CD4-positive, alpha-beta T cell treated with Interleukin-6 for 4 hours (primary cell): Measurements from ENCODE around the gene ASB16.

Experiments used
- DNase-seq: peaks from one replicate; pipeline ENCODE4 v3.0.0-alpha.2; 2020; ENCODE audit warnings: mixed read lengths

The ASB16 gene

GRCh38 chr17:44191369-44191768 lies 20.9 kb downstream of the ASB16 start:
- DNase-seq, result no peak

- DNase-seq, result no peak
Observed at GRCh38 chr17:44191941-44192496, 21.5 kb downstream of the ASB16 start.

GRCh38 chr17:44192750-44193149 lies 22.2 kb downstream of the ASB16 start:
- no peak for DNase-seq

GRCh38 chr17:44193326-44194084 lies 23.0 kb downstream of the ASB16 start:
- no peak for DNase-seq

- no peak for DNase-seq
Observed at GRCh38 chr17:44197107-44197506, 26.6 kb downstream of the ASB16 start.

- peak; percentile 72 for DNase-seq
Observed at GRCh38 chr17:44197980-44198720, 27.6 kb downstream of the ASB16 start.

- DNase-seq, result peak; percentile 81
Observed at GRCh38 chr17:44198721-44199552, 28.4 kb downstream of the ASB16 start.

DNA sequence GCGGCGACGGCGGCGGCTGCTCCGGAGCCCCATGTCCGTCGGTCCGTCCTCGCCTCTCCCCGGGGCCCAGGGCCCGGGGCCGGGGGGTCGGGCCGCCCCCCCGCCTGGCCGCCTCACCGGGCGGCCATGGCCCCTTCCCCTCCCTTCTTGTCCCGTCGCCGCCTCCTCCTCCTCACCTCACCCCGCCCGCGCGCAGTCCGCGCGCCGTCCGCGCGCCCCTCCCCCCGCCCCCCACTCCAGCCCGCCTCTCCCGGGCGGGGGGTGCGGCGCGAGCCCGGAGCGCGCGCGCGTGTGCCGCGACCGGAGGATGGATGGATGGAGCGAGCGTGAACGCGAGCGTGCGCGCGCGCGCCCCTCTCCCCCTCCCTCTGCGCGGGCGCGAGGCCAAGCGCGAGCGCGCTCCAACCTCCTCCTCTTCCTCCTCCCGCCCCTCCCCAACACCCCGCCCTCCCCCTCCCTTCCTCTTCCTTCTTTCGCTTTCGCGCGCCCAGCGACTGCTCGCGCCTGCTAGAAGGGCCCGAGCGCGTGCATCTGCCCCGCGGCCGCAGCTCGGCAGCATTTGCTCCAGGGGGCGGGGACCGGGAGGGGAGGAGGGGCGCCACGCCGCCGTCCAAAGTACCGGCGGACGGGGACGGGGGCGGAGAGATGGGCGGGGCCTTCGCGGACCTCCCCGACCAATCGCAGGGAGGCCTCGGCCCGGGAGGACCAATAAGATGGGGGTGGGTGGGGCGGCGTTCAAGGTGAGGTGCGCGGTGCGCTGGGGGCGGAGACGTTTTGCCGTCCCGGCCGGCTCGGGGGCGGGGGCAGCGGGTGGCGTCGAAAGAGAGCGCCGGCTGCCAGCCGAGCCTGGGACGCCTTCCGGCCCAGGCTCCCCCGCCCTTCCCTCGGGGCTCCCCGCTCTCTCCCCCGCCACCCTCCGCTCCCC lies 29.3 kb downstream of the ASB16 start, which contains the start of gene ATXN7L3:
ATXN7L3 (minus strand) TSS at position 332 of the 925 bp plus-strand sequence. CDS start 1,814 bp downstream, outside the sequence.
- peak; percentile 100 for DNase-seq

GRCh38 chr17:44200478-44201155 lies 30.1 kb downstream of the ASB16 start:
- DNase-seq, result peak; percentile 24

DNA sequence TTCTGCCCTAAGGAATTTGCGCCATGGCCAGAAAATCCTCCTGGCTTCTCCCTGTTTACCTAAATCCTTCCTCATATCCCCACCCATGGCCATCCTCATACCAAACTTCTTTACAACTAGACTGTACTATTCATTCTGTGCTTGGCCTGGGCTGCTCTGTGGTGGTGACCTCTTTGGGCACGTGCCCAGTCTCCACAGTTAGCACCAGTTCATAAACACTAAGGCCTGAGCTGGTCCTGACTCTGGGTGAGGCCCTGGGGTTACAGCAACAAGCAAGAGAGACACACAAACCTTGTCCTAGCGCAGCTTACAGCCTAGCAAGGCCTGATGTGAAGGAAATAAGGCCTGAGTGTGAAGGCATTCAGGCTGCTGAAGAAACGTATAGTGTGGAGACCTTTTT lies 32.3 kb downstream of the ASB16 start:
- DNase-seq, result no peak

GRCh38 chr17:44203731-44204440 lies 33.4 kb downstream of the ASB16 start:
- DNase-seq, result peak; percentile 57

DNA sequence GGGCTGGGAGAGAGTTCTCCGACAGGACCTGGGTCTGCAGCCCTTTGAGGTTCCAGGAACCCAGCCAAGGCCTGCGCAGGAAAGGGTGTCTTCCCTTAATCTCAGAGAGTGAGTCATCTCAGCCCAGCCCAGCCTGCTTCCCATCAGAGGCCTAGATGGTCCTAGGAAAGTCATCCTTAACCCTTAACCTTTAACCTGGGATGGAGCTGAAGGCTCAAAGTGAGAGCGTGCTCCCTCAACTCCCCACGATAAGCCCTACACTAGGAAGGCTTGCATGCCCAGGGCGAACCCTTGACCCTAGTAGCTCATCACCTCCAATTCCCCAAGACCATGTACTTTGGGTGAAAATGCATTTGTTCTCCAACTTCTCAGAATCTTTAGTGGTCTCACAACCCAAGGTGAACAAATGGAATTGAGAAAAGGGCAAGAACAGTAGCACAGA lies 34.0 kb downstream of the ASB16 start:
- DNase-seq, result no peak

DNA sequence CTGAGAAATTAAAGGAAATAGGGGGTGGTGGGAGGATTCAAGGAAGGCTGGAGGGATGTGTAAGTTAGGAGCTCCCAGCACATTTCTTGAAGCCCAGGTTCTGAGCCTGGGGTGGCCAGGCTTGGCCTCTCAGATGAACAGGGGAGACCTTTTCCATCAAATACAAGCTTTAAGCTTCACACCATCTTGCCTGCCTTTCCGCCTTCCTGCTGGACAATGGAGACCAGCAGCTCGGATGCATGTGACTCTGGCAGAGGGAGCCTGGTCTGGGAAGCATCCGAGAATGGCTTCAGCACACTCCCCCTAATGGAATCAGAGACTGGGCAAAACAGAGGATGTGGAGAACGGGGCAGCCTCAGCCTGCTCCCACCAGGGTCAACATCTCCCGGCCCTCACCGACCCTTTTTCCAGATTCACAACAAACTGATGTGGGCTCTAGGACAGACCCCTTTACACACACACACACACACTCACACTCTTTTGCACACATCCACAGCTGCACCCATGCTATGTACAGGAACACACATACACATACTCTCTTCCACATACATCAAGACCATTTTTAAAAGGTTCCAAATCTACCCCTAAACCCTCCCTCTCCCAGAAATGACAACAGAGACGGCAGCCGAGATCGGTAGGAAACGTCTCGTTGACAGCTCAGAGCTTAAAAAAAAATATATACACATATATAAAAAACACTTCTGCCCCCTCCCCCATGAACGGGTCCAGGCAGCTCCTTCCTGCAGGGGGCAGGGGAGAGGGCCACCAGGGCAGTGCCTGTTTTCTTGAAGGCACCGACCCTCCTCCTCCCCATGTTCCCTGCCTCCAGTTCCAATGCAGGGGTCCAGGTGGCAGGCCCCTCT lies 35.7 kb downstream of the ASB16 start:
- no peak for DNase-seq

GRCh38 chr17:44206825-44207155 lies 36.3 kb downstream of the ASB16 start:
- no peak for DNase-seq

GRCh38 chr17:44207319-44207718 lies 36.8 kb downstream of the ASB16 start:
- no peak for DNase-seq

GRCh38 chr17:44207743-44208142 lies 37.2 kb downstream of the ASB16 start:
- DNase-seq, result no peak

- DNase-seq, result no peak
Observed at GRCh38 chr17:44209786-44210341, 39.4 kb downstream of the ASB16 start.

- peak; percentile 94 for DNase-seq
Observed at GRCh38 chr17:44210342-44211192, 40.1 kb downstream of the ASB16 start.
